PC-9 (cell line): ENCODE data around the gene PRAF2.

ENCODE experiments used
- EZH2 ChIP-seq: fragments of 200-600 bp; sonication (generic); IDR thresholded peaks from 2 replicates; pipeline ENCODE4 v1.8.0; 2017; ENCODE audit warnings: antibody characterized with exemption, low read depth
- TF ChIP-seq, protein P1 (sequence below): fragments of 200-600 bp; sonication (generic); conservative IDR thresholded peaks from 2 replicates; pipeline ENCODE4 v1.6.1; 2017; ENCODE audit warnings: mixed run types, antibody characterized with exemption, mild to moderate bottlenecking, moderate library complexity

DNA sequence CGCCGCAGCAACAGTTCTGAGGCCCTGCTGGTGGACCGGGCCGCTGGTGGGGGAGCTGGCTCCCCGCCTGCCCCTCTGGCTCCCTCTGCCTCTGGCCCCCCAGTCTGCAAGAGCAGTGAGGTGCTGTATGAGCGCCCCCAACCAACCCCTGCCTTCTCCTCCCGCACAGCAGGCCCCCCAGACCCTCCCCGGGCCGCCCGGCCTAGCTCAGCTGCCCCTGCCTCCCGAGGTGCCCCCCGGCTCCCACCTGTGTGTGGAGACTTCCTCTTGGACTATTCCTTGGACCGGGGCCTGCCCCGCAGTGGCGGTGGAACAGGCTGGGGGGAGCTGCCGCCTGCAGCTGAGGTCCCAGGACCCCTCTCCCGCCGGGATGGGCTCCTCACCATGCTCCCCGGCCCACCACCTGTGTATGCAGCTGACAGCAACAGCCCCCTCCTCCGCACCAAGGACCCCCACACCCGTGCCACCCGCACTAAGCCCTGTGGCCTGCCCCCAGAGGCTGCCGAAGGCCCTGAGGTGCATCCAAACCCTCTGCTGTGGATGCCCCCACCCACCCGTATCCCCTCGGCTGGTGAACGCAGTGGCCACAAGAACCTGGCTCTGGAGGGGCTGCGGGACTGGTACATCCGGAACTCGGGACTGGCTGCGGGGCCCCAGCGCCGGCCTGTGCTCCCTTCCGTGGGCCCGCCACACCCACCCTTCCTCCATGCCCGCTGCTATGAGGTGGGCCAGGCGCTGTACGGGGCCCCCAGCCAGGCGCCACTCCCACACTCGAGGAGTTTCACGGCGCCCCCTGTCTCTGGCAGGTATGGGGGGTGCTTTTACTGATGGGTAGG is 6.3 kb downstream of the PRAF2 start:
- TF ChIP-seq, protein P1, sequence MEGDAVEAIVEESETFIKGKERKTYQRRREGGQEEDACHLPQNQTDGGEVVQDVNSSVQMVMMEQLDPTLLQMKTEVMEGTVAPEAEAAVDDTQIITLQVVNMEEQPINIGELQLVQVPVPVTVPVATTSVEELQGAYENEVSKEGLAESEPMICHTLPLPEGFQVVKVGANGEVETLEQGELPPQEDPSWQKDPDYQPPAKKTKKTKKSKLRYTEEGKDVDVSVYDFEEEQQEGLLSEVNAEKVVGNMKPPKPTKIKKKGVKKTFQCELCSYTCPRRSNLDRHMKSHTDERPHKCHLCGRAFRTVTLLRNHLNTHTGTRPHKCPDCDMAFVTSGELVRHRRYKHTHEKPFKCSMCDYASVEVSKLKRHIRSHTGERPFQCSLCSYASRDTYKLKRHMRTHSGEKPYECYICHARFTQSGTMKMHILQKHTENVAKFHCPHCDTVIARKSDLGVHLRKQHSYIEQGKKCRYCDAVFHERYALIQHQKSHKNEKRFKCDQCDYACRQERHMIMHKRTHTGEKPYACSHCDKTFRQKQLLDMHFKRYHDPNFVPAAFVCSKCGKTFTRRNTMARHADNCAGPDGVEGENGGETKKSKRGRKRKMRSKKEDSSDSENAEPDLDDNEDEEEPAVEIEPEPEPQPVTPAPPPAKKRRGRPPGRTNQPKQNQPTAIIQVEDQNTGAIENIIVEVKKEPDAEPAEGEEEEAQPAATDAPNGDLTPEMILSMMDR = no peak
- no peak for TF ChIP-seq EZH2
